ENCODE measurements around the gene GNPTG. TPM values are rescaled to one million over a fixed set of nuclear protein-coding genes. Genes with fewer than 3 reads are reported as not detected.
"Not testable (repeated sequence)": the region's sequence is repeated elsewhere in the genome, so short reads cannot be mapped to it uniquely, and the experiment has no call there.

GNPTG gene
- total RNA-seq, 1 experiment from 2014 or later, result 16.0 TPM

DNA sequence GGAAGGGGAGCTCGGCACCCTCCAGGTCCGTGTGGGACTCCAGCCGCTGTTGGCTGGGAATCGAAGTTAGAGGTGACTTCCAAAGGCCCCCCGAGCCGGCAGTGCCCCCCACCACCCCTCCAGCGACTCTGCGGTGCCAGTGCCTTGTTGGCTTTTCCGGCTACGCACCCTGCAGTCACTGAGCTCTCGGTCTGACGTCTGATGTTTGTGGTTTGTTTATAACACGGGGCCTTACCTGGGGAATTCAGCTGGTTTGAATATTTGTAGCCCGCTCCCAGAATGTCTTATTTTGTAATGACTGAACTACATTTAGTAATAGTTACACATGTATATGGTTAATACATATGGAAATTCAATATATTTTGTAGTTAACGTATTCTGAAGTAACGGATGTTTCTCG, 25.3 kb upstream of the GNPTG start:
- Histone ChIP-seq H3K27me3 (no peaks in the 10 kb centered on the region), H3K27ac (no peak overlapping the region), H3K4me3 (no peak overlapping the region), H3K36me3 (peaks cover 22% of the 10 kb centered on the region; the same call in 1 of the 2 replicates), H3K4me1 (peaks cover 3% of the 10 kb centered on the region; the same call in 1 of the 2 replicates), H3K9me3 (replicated peaks) (no peaks in the 10 kb centered on the region)
- no peak for DNase-seq

DNA sequence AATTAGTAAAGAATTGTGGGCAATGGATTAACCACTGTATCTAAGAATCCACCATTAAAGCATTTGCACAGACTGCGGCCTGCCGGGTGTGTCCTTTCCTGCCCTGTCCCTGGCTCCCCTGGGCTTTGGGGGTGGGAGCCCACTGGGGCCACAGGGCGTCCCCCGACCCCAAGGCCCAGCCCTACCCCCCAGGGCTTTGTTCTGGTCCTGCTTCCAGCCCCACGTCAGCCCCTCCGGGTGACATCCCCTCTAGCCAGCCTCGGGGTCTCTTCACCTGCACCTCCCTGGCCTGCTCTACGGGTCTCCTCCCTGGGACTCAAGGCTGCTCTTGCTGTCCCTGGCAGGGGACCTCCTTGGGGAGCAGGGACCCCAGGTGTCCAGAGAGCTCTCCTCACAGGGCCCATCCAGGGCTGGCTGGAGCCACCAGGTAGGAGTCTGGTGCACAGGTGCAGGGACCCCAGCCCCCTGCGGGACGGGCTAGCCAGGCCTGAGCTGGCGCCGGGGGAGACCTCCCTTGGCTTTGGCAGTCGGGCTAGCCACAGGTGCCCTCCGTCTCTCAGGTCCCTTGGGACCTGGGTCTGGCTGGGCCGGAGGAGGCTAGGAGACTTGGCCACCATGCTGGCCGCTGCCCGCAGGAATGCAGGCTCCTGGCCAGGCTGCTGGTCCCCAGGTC, 24.6 kb upstream of the GNPTG start:
- Histone ChIP-seq H3K4me1 (peaks cover 10% of the 10 kb centered on the region), H3K36me3 (peaks cover 18% of the 10 kb centered on the region; the same call in 1 of the 2 replicates), H3K27ac (no peak overlapping the region), H3K27me3 (no peaks in the 10 kb centered on the region), H3K4me3 (no peak overlapping the region), H3K9me3 (replicated peaks) (no peaks in the 10 kb centered on the region)
- DNase-seq, result no peak

DNA sequence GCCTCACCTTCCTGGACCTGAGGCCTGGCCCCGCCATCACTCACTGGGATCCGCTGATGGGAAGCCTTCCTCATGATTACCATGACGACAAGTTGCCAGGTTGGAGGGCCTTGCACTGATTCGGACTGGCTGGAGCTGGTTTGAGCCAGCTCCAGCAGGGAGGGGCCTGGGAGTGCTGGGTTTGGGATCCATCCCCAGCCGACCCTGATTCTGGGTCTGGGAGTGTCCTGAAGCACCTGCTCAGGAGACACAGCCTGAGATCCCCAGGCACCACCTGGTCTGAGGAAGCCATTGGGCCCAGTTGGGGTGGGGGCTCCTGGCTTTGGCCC, 24.1 kb upstream of the GNPTG start:
- H3K36me3 ChIP-seq, result peaks cover 13% of the 10 kb centered on the region; the same call in 1 of the 2 replicates
- DNase-seq, result no peak

DNA sequence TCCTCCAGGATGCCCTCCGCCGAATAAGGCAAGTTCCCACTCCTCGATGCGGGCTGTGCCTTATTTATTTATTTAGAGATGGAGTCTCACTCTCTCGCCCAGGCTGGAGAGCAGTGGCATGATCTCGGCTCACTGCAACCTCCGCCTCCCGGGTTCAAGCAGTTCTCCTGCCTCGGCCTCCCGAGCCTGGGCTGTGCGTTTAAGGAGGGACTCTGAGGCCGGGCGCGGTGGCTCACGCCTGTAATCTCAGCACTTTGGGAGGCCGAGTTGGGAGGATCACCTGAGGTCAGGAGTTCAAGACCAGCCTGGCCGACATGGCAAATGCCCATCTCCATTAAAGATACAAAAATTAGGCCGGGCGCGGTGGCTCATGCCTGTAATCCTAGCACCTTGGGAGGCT, 23.6 kb upstream of the GNPTG start:
- DNase-seq; H3K4me3 ChIP-seq; H3K27ac ChIP-seq; H3K9me3 ChIP-seq (replicated peaks); H3K27me3 ChIP-seq: not testable (repeated sequence)
- Histone ChIP-seq H3K4me1 (peaks cover 13% of the 10 kb centered on the region), H3K36me3 (peaks cover 12% of the 10 kb centered on the region; the same call in 1 of the 2 replicates)

More for the DNA sequence above, 24.1 kb upstream of the GNPTG start:
- Histone ChIP-seq H3K27me3 (no peaks in the 10 kb centered on the region), H3K9me3 (replicated peaks) (no peaks in the 10 kb centered on the region), H3K4me3 (no peak overlapping the region), H3K4me1 (peaks cover 13% of the 10 kb centered on the region), H3K27ac (no peak overlapping the region)

DNA sequence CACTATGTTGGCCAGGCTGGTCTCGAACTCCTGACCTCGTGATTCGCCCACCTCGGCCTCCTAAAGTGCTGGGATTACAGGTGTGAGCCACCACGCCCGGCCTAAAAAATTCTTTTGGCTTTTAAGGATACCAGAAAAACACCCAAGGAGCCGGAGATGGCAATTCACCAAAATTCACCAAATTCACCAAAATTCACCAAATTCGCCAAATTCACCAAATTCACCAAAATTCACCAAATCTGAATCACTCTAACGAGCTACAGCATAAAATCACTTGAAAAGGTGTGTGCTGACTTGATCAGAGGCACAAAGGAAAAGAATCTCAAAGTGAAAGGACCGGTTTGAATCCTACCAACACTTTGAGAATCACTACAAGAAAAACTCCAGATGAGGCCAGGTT, 22.8 kb upstream of the GNPTG start:
- H3K9me3 ChIP-seq (replicated peaks); H3K27ac ChIP-seq; H3K4me3 ChIP-seq; H3K36me3 ChIP-seq; DNase-seq; H3K27me3 ChIP-seq: not testable (repeated sequence)
- H3K4me1 ChIP-seq, result peaks cover 13% of the 10 kb centered on the region

DNA sequence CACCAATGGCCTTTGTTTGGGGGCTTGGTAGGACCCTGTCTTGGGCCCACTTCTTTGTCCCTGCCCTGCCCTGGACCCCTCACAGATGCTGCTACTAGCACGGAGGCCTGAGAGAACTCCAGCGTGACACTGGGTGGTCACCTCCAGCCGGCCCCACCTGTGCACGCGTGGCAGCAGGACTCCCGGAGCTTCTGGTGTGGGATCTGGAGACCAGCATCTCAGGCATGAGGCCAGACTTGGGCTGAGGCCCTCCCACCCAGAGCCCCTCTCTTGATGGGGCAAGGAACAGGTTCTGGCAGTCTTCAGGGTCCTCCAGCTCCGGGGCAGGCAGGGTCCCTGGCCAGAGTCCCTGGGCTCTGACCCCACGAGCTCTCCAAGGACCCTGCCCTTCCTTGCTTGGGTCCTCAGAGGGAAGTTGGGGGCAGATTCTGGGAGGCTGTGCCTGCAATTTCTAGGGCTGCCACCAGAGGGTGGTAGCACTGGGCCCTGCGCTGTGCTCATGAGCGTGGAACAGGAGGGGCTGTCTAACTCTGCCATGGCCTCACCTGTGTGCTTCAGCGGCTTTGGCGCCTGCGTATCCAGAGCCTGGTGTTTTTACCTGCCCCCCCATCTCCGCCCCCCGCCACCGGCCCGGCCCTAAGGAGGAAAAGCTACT, 21.3 kb upstream of the GNPTG start:
- Histone ChIP-seq H3K4me3 (no peak overlapping the region), H3K27me3 (peaks cover 8% of the 10 kb centered on the region), H3K27ac (no peak overlapping the region), H3K36me3 (no peaks in the 10 kb centered on the region), H3K4me1 (peaks cover 13% of the 10 kb centered on the region), H3K9me3 (replicated peaks) (no peaks in the 10 kb centered on the region)
- peak in 1 of 2 experiments; percentile 60 for DNase-seq

DNA sequence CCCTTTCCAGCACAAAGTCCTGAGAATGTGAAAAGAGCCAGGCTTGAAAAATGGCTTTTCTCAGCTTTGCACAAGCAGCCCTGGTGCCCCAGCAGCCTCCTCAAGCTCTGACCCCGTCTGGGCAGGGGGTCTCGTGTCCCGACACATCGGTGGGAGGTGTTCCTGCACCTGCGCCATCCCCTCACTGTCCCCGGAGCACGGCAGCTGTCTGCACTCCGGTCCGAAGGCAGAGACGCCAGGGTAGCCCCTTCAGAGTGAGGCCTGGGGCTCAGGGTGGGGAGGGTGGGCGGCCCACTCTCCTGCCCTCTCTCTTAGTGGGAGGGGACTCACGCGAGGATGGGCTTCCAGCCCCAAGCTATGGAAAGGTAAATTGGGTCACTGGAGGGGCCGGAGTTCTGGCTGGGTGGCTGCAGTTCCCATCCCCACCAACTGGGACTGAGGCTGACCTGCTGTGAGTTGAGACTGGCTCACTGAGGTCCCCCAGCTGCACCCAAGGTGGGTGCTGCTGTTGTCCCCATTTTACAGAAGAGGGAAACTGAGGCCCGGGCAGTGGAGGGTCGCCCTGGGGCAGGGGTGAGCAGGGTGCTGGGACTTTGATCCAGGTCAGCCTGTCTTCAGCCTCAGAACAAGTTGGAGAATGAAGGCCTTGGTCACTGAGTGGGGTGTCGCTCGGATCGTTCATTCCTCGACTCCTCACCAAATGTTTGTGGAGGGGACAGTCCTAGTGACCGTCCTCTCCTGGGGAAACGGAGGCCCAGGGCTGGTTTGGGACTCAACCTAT, 20.6 kb upstream of the GNPTG start:
- no peaks in the 10 kb centered on the region for H3K36me3 ChIP-seq
- peaks cover 14% of the 10 kb centered on the region for H3K27me3 ChIP-seq
- peaks cover 13% of the 10 kb centered on the region for H3K4me1 ChIP-seq
- H3K9me3 ChIP-seq (replicated peaks), result no peaks in the 10 kb centered on the region
- DNase-seq, result no peak
- no peak overlapping the region for H3K27ac ChIP-seq
- peak overlapping the region; percentile 7 for H3K4me3 ChIP-seq

DNA sequence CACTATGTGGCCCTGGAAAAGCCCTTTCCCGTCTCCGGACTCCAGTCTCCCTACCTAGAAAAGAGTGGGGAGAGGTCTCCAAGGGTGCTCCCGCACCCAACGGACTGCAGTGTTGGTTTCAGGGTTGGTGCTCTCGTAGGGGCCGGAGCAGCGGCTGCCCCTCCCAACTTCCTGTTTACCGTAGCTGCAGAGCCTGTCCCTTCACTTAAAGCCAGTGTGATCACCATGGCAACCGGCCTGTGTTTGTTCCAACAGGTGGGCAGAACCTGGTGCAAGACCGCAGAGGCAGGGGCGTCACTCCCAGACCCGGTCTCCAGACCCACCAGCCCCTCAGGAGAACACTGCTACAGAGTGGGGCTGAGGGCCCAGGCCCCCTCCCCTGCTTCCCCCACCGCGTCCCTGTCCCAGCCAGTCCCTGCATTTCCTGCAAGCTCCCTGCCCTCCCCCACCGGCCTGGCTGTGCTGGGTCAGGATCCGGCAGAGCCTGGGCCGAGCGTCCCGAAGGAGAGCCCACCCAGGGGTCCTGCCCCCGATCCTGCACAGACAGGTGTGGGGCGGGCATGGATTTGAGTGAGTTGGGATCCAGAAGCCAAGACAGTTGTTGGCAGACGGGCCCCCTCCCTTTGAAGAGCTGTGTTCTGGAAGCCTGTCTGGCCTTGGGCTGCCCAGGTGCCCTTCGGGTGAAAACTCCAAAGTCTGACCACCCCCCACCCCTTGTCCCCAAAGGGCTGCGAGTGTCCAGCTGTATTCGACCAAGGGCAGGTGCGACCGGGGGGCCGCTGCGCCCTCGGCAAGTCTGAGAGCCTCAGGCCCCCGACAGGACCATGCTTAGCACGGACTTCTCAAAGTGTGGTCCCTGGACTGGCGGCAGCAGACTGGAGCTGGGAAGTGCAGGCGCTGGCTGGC, 19.8 kb upstream of the GNPTG start:
- H3K27ac ChIP-seq, result no peak overlapping the region
- DNase-seq, result peak; percentile 83 to 84

DNA sequence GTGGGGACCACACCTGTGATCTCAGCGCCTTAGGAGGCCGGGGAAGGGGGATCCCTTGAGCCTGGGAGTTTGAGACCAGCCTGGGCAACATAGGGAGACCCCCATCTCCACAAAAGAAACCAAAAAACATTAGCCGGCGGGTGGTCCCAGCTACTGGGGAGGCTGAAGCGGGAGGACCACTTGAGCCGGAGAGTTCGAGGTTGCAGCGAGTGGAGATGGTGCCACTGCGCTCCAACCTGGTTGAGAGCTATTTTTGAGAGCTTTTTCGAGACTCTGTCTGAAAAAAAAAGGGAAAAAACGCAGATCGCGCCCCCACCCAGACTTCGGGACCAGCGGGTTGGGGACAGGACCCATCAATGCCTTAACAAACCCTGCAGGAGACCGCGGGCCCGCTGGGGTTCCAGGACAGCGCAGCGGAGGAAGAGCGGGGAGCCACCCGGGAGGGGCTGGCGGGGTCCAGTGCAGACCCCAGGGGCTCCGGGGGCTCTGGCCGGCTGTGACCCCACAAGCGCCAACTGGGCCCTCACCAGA, 19.0 kb upstream of the GNPTG start:
- Histone ChIP-seq H3K27me3 (peaks cover 21% of the 10 kb centered on the region), H3K4me1 (peaks cover 13% of the 10 kb centered on the region), H3K27ac (no peak overlapping the region)

More for the DNA sequence above, 19.8 kb upstream of the GNPTG start:
- Histone ChIP-seq H3K27me3 (peaks cover 21% of the 10 kb centered on the region), H3K4me1 (peaks cover 13% of the 10 kb centered on the region), H3K4me3 (peak overlapping the region; percentile 7), H3K9me3 (replicated peaks) (no peaks in the 10 kb centered on the region), H3K36me3 (no peaks in the 10 kb centered on the region)

DNA sequence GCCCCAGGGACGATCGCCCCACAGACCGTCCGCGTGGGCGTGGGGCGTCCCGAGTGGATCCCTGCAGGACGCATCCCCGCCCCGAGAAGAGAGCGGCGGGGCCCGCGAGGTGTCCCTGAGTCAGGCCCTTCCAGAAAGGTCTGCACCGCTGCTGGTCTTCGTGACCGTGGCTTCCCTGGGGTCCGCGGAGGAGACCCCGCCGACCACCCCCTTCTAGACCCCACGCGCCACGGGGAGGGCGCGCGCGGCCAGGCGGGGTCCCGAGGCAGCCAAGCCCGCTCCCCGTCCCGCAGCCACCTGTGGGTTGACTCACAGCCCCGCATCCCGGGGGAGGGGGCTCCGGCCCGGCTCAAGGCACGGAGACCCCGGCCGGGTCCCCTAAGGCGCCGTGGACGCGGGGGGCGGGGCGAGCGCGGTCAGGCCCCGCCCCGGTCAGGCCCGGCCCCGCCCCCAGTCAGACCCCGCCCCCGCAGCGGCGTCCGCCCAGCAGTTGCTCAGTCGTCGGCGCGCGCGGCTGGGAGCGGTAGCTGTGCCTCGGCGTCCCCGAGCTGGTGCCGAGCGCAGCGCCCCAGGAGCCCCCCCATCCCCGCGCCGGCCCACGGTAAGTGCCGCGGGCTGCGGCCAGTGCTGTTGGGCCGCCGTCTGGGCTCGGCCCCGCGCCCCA, 18.4 kb upstream of the GNPTG start, which contains the start of gene BAIAP3:
Gene BAIAP3 (plus strand): TSS at position 497 of the 664 bp plus-strand sequence. CDS start 4,905 bp downstream, outside the sequence.
- Histone ChIP-seq H3K4me1 (peaks cover 13% of the 10 kb centered on the region), H3K27ac (no peak within 1 kb of the TSS), H3K36me3 (no peaks in the 10 kb centered on the region), H3K4me3 (no peak within 1 kb of the TSS), H3K27me3 (peaks cover 21% of the 10 kb centered on the region), H3K9me3 (replicated peaks) (no peaks in the 10 kb centered on the region)
- DNase-seq, result no peak

More for the DNA sequence above, 19.0 kb upstream of the GNPTG start:
- DNase-seq, result no peak
- Histone ChIP-seq H3K9me3 (replicated peaks) (no peaks in the 10 kb centered on the region), H3K36me3 (no peaks in the 10 kb centered on the region), H3K4me3 (no peak overlapping the region)

DNA sequence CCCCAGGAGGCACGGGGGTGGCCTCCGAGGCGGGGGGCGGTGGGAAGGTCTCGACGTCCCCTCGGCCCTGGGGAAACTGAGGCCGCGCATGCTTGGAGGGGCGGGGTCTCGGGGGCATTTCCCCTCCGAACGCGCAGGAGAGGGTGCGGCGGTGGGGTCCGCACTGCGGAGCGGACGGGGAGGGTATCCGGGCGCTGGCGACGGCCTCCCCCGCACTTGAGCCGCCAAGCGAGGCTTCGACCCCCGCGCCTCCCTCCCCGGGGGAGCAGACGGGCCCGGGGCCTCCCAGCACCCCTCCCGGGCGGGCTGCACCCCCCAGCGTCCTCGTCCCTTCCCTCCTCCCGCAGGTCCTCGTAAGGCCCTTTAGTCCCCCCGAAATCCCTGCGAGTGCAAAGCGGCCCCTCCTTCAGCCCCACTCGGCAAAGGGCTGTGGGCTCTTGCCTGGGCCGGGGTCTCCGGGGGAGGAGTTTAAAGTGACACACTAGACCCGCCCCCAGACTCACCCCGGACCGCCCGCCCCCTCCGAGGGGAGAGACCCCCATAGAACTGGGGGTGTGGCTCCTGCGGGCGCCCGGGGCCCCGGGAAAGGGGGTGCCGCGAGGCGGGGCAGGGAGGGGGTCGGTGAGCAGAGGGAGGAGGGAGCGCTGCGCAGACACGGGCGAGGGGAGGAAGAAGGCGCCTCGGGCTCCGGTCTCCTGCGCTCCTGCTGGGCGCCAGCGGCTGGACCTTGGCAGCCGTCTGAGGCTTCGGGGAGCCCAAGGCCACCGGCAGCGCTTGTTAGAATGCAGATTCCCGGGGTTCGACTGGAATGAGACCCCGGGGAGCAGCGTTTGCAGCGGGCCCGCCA, 17.7 kb upstream of the GNPTG start:
- Histone ChIP-seq H3K4me3 (no peak overlapping the region), H3K9me3 (replicated peaks) (no peaks in the 10 kb centered on the region), H3K27me3 (peaks cover 21% of the 10 kb centered on the region), H3K4me1 (peaks cover 13% of the 10 kb centered on the region), H3K36me3 (no peaks in the 10 kb centered on the region), H3K27ac (no peak overlapping the region)
- no peak for DNase-seq

DNA sequence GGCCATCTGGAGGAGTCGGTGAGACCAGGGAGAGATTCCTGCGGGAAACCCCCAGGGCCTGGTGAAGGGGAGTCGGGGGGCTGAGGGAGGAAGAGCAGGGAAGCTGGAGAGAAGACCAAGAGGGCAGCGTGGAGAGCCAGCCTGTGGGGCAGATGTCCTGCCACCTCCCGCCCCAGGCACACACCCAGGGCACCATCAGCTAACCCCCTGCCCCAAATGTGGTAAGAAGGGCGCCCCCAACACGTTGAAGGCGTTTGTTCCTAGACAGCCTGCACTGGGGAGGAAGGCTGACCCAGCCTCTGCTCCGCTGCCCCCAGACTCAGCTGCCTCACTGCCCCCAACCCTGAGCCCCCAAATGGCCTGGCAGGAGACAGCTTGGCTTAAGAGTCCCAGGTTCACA, 17.0 kb upstream of the GNPTG start:
- Histone ChIP-seq H3K4me1 (peaks cover 13% of the 10 kb centered on the region), H3K27ac (no peak overlapping the region), H3K27me3 (peaks cover 21% of the 10 kb centered on the region), H3K36me3 (no peaks in the 10 kb centered on the region), H3K9me3 (replicated peaks) (no peaks in the 10 kb centered on the region), H3K4me3 (no peak overlapping the region)
- DNase-seq, result no peak

Data from SJCRH30 (cell line).